ENCODE measurements around the gene DNAJC3.
"Not testable (repeated sequence)": the region's sequence is repeated elsewhere in the genome, so short reads cannot be mapped to it uniquely, and the experiment has no call there.

The DNAJC3 gene

DNA sequence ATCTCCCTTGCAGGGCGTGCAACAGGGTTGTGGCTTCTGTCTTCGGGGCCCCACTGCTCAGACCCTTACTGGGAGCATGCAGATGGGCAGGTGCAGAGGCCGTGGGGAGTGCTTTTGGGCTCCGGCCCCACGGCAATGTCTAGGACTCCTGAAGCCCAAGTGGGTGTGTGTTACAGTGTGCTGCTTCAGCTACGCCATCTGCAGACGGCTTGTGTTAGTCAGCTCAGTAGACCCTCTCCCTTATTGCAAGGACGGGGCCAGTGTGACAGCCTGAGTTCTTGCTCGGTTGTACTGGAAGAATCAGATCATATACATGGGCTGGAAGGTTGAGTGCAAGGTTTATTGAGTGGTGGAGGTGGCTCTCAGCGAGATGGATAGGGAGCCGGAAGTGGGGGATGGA is 39.3 kb downstream of the DNAJC3 start:
- Histone ChIP-seq H3K27me3 (ENCODE audit: insufficient read depth, insufficient read length) (no peaks in the 10 kb centered on the region), H3K4me3 (ENCODE audit: insufficient read length, low read depth) (no peak overlapping the region), H3K9me3 (ENCODE audit: insufficient read depth, low read length) (no peaks in the 10 kb centered on the region), H3K9ac (ENCODE audit: insufficient read length, low read depth) (no peak overlapping the region), H3K36me3 (ENCODE audit: insufficient read depth, insufficient read length, low read length) (peaks cover 3% of the 10 kb centered on the region), H3K4me1 (ENCODE audit: insufficient read depth, insufficient read length) (no peaks in the 10 kb centered on the region)
- no peak for DNase-seq (ENCODE audit: low read depth, low spot score)
- TF ChIP-seq YY1 (IDR thresholded peaks at IDR 0.05; ENCODE audit: insufficient read depth, insufficient read length) (no peak), SUZ12 (IDR thresholded peaks at IDR 0.05; ENCODE audit: extremely low read depth, insufficient read depth, insufficient read length) (no peak), ZNF274 (IDR thresholded peaks at IDR 0.05; ENCODE audit: low read depth, low read length) (no peak)

DNA sequence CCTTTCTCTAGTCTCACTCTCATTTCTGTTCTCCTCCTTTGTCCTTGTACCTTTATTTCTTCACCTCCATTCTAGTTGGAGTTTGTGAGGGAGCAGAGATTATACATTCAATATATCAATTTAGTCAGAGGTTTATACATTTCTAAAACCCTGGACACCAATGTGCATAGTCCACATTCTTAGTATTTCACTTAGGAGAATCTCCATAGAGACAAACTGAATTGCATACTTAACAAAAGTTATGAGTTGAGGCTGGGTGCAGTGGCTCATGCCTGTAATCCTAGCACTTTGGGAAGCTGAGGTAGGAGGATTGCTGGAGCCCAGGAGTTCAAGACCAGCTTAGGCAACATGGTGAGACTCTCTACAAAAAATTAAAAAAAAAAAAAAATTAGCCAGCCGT is 45.3 kb downstream of the DNAJC3 start:
- H3K36me3 ChIP-seq (ENCODE audit: insufficient read depth, insufficient read length, low read length) = peaks cover 9% of the 10 kb centered on the region

DNA sequence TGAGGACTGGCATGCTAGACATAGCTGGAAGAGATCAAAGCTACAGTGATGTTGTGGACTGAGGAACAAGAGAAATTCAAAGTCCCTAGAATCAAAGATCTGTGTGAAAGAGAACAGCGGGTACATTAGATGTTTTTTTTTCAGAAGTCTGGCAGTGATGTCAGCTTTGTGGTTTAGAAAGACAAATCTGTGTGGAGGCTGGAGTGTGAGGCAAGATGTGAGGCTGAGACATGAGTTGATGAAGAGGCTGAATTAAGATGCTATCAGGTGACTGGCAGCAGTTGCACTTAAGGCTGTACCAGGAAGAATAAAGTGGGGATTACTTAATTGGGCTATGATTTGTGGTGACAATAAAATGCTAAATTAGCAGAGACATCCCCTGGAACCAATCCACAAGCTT is 46.5 kb downstream of the DNAJC3 start:
- peaks cover 9% of the 10 kb centered on the region for H3K36me3 ChIP-seq (ENCODE audit: insufficient read depth, insufficient read length, low read length)
- no peak overlapping the region for H3K4me3 ChIP-seq (ENCODE audit: insufficient read length, low read depth)
- no peak for DNase-seq (ENCODE audit: low read depth, low spot score)
- no peaks in the 10 kb centered on the region for H3K9me3 ChIP-seq (ENCODE audit: insufficient read depth, low read length)
- H3K27me3 ChIP-seq (ENCODE audit: insufficient read depth, insufficient read length) = no peaks in the 10 kb centered on the region
- no peaks in the 10 kb centered on the region for H3K4me1 ChIP-seq (ENCODE audit: insufficient read depth, insufficient read length)
- TF ChIP-seq YY1 (IDR thresholded peaks at IDR 0.05; ENCODE audit: insufficient read depth, insufficient read length) (no peak), SUZ12 (IDR thresholded peaks at IDR 0.05; ENCODE audit: extremely low read depth, insufficient read depth, insufficient read length) (no peak), ZNF274 (IDR thresholded peaks at IDR 0.05; ENCODE audit: low read depth, low read length) (no peak)
- no peak overlapping the region for H3K9ac ChIP-seq (ENCODE audit: insufficient read length, low read depth)

More for the DNA sequence above, 45.3 kb downstream of the DNAJC3 start:
- H3K4me1 ChIP-seq (ENCODE audit: insufficient read depth, insufficient read length) = no peaks in the 10 kb centered on the region
- H3K4me3 ChIP-seq (ENCODE audit: insufficient read length, low read depth) = no peak overlapping the region
- H3K27me3 ChIP-seq (ENCODE audit: insufficient read depth, insufficient read length) = no peaks in the 10 kb centered on the region
- no peaks in the 10 kb centered on the region for H3K9me3 ChIP-seq (ENCODE audit: insufficient read depth, low read length)
- no peak overlapping the region for H3K9ac ChIP-seq (ENCODE audit: insufficient read length, low read depth)
- TF ChIP-seq ZNF274 (IDR thresholded peaks at IDR 0.05; ENCODE audit: low read depth, low read length) (no peak), YY1 (IDR thresholded peaks at IDR 0.05; ENCODE audit: insufficient read depth, insufficient read length) (no peak), SUZ12 (IDR thresholded peaks at IDR 0.05; ENCODE audit: extremely low read depth, insufficient read depth, insufficient read length) (no peak)
- DNase-seq (ENCODE audit: low read depth, low spot score) = no peak

DNA sequence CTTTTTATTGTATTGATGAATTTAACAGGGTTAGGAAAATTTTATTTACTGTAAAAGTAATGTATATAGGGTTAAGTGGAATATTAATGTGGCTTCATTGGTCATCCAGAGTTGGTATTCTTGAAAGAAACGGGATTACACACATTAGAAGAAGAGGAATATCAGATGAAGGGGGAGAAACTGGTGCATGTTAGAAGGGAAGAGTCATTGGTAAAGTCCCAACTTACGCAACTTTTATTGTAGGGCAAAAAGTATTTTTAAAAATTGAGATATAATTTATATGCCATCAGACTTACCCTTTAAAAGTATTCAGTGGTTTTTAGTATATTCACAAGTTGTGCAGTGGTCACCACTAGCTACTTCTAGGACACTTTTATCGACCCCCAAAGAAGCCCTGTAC is 47.3 kb downstream of the DNAJC3 start:
- no peaks in the 10 kb centered on the region for H3K4me1 ChIP-seq (ENCODE audit: insufficient read depth, insufficient read length)
- no peak for DNase-seq (ENCODE audit: low read depth, low spot score)
- no peak overlapping the region for H3K4me3 ChIP-seq (ENCODE audit: insufficient read length, low read depth)
- no peaks in the 10 kb centered on the region for H3K27me3 ChIP-seq (ENCODE audit: insufficient read depth, insufficient read length)
- H3K9ac ChIP-seq (ENCODE audit: insufficient read length, low read depth) = no peak overlapping the region
- TF ChIP-seq SUZ12 (IDR thresholded peaks at IDR 0.05; ENCODE audit: extremely low read depth, insufficient read depth, insufficient read length) = no peak
- no peak for TF ChIP-seq ZNF274 (IDR thresholded peaks at IDR 0.05; ENCODE audit: low read depth, low read length)
- TF ChIP-seq YY1 (IDR thresholded peaks at IDR 0.05; ENCODE audit: insufficient read depth, insufficient read length) = no peak
- peaks cover 9% of the 10 kb centered on the region for H3K36me3 ChIP-seq (ENCODE audit: insufficient read depth, insufficient read length, low read length)
- no peaks in the 10 kb centered on the region for H3K9me3 ChIP-seq (ENCODE audit: insufficient read depth, low read length)

DNA sequence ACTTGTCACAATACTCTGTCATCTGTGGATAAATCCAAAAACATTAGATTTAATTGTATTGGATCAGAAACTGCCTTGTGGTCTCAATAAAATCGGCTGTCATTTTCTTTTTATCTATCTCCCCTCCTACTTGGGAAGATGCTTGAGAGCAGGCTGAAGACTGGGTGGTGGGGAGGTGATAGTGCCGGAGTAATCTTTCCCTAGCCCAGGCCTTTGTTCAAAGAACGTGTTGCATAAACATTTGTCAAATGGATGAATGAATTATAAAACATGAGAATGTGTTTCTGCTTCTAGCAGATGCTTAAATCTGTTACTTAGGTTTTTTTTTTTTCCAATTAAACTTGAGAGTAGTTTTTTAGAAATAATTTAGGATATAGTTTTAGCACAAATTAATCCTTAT is 49.9 kb downstream of the DNAJC3 start:
- H3K4me1 ChIP-seq (ENCODE audit: insufficient read depth, insufficient read length) = no peaks in the 10 kb centered on the region
- H3K27me3 ChIP-seq (ENCODE audit: insufficient read depth, insufficient read length) = no peaks in the 10 kb centered on the region
- H3K36me3 ChIP-seq (ENCODE audit: insufficient read depth, insufficient read length, low read length) = peaks cover 9% of the 10 kb centered on the region
- H3K4me3 ChIP-seq (ENCODE audit: insufficient read length, low read depth) = no peak overlapping the region
- H3K9ac ChIP-seq (ENCODE audit: insufficient read length, low read depth) = no peak overlapping the region
- no peak for TF ChIP-seq SUZ12 (IDR thresholded peaks at IDR 0.05; ENCODE audit: extremely low read depth, insufficient read depth, insufficient read length)
- no peak for TF ChIP-seq YY1 (IDR thresholded peaks at IDR 0.05; ENCODE audit: insufficient read depth, insufficient read length)
- no peak for TF ChIP-seq ZNF274 (IDR thresholded peaks at IDR 0.05; ENCODE audit: low read depth, low read length)
- no peak for DNase-seq (ENCODE audit: low read depth, low spot score)
- no peaks in the 10 kb centered on the region for H3K9me3 ChIP-seq (ENCODE audit: insufficient read depth, low read length)

DNA sequence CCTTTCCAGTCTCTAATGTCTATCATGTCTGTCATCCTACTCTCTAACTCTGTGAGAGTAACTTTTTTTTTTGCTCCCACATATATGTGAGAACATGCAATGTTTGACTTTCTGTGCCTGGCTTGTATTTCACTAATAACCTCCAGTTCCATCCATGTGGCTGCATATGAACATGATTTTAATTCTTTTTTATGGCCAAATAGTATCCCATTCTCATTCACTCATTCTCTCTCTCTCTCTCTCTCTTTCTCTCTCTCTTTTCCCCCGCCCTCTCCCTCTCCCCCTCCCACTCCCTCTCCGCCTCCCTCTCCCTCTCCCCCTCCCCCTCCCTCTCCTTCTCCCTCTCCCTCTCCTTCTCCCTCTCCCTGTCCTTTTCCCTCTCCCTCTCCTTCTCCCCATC is 52.0 kb downstream of the DNAJC3 start:
- no peak for TF ChIP-seq YY1 (IDR thresholded peaks at IDR 0.05; ENCODE audit: insufficient read depth, insufficient read length)
- no peak for TF ChIP-seq SUZ12 (IDR thresholded peaks at IDR 0.05; ENCODE audit: extremely low read depth, insufficient read depth, insufficient read length)
- no peak for TF ChIP-seq ZNF274 (IDR thresholded peaks at IDR 0.05; ENCODE audit: low read depth, low read length)

DNA sequence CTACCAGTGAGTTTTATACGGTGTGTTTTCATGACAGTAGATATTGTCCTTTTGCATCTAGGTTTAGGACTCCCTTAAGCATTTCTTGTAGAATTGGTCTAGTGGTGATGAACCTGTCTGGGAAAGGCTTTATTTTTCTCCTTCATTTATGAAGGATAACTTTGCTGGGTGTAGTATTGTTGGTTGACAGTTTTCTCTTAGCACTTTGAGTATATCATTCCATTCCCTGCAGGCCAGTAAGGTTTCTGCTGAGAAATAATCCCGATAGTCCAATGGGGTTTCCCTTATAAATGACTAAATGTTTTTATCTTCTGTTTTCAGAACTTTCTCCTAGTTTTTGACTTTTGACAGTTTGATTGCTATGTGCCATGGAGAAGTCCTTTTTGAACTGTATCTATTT is 57.2 kb downstream of the DNAJC3 start:
- Histone ChIP-seq H3K9ac (ENCODE audit: insufficient read length, low read depth) (no peak overlapping the region), H3K27me3 (ENCODE audit: insufficient read depth, insufficient read length) (no peaks in the 10 kb centered on the region), H3K36me3 (ENCODE audit: insufficient read depth, insufficient read length, low read length) (no peaks in the 10 kb centered on the region), H3K4me1 (ENCODE audit: insufficient read depth, insufficient read length) (no peaks in the 10 kb centered on the region), H3K4me3 (ENCODE audit: insufficient read length, low read depth) (no peak overlapping the region), H3K9me3 (ENCODE audit: insufficient read depth, low read length) (peaks cover 18% of the 10 kb centered on the region)
- no peak for DNase-seq (ENCODE audit: low read depth, low spot score)
- TF ChIP-seq YY1 (IDR thresholded peaks at IDR 0.05; ENCODE audit: insufficient read depth, insufficient read length) (no peak), SUZ12 (IDR thresholded peaks at IDR 0.05; ENCODE audit: extremely low read depth, insufficient read depth, insufficient read length) (no peak), ZNF274 (IDR thresholded peaks at IDR 0.05; ENCODE audit: low read depth, low read length) (no peak)

More for the DNA sequence above, 52.0 kb downstream of the DNAJC3 start:
- Histone ChIP-seq H3K36me3 (ENCODE audit: insufficient read depth, insufficient read length, low read length) (peaks cover 9% of the 10 kb centered on the region), H3K9ac (ENCODE audit: insufficient read length, low read depth) (no peak overlapping the region), H3K4me3 (ENCODE audit: insufficient read length, low read depth) (no peak overlapping the region), H3K27me3 (ENCODE audit: insufficient read depth, insufficient read length) (no peaks in the 10 kb centered on the region), H3K9me3 (ENCODE audit: insufficient read depth, low read length) (peaks cover 12% of the 10 kb centered on the region), H3K4me1 (ENCODE audit: insufficient read depth, insufficient read length) (no peaks in the 10 kb centered on the region)
- DNase-seq (ENCODE audit: low read depth, low spot score) = no peak

DNA sequence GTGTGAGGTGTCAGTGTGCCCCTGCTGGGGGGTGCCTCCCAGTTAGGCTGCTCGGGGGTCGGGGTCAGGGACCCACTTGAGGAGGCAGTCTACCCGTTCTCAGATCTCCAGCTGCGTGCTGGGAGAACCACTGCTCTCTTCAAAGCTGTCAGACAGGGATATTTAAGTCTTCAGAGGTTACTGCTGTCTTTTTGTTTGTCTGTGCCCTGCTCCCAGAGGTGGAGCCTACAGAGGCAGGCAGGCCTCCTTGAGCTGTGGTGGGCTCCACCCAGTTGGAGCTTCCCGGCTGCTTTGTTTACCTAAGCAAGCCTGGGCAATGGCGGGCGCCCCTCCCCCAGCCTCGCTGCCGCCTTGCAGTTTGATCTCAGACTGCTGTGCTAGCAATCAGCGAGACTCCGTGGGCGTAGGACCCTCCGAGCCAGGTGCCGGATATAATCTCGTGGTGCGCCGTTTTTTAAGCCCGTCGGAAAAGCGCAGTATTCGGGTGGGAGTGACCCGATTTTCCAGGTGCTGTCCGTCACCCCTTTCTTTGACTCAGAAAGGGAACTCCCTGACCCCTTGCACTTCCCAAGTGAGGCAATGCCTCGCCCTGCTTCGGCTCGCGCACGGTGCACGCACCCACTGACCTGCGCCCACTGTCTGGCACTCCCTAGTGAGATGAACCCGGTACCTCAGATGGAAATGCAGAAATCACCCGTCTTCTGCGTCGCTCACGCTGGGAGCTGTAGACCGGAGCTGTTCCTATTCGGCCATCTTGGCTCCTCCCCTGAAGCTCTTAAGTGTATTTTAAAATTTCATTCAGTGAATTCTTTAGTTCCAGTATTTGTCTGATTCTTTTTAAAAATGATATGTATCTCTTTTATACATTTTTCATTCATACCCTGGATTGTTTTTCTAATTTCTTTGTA is 63.4 kb downstream of the DNAJC3 start:
- H3K9ac ChIP-seq (ENCODE audit: insufficient read length, low read depth); H3K4me1 ChIP-seq (ENCODE audit: insufficient read depth, insufficient read length); H3K36me3 ChIP-seq (ENCODE audit: insufficient read depth, insufficient read length, low read length); H3K27me3 ChIP-seq (ENCODE audit: insufficient read depth, insufficient read length); DNase-seq (ENCODE audit: low read depth, low spot score): not testable (repeated sequence)
- Histone ChIP-seq H3K9me3 (ENCODE audit: insufficient read depth, low read length) (peaks cover 13% of the 10 kb centered on the region; the same call in 1 of the 2 replicates), H3K4me3 (ENCODE audit: insufficient read length, low read depth) (peak overlapping the region; percentile 21)
